ENCODE data around the gene TAB2. TPM values are rescaled to one million over a fixed set of nuclear protein-coding genes. Genes with fewer than 3 reads are reported as not detected.

Gene TAB2
- total RNA-seq, 1 experiment from 2014 or later, result 43.6 TPM

DNA sequence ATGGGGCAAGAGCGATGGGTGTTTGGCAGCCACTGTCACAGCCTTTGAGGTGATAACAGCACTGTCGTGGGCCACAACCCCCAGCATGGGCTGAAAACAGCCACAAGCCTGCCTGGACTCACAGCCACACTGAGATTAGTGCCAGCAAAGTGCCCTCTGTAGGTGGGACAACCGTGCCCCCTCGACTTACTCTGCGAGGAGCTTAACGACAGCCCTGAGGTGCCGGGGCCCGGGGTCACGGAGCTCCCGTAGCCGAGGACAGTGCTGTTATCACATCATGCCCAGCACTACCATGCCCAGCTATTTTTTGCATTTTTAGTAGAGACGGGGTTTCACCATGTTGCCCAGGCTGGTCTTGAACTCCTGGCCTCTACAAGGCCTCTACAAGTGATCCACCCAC, 119.1 kb downstream of the TAB2 start:
- Mint-ChIP-seq H3K4me3 (ENCODE audit: unreplicated experiment) (no peak overlapping the region), H3K4me1 (ENCODE audit: low read depth, unreplicated experiment) (peaks cover 7% of the 10 kb centered on the region), H3K27ac (ENCODE audit: unreplicated experiment) (no peak overlapping the region), H3K9me3 (ENCODE audit: unreplicated experiment) (no peaks in the 10 kb centered on the region), H3K27me3 (ENCODE audit: insufficient read depth, unreplicated experiment) (no peaks in the 10 kb centered on the region), H3K36me3 (ENCODE audit: insufficient read depth, unreplicated experiment) (no peaks in the 10 kb centered on the region)
- no peak for DNase-seq
- Histone ChIP-seq H3K27me3 (replicated peaks; ENCODE audit: control insufficient read depth, insufficient read depth, low read length) (no peaks in the 10 kb centered on the region), H3K9me3 (no peaks in the 10 kb centered on the region), H3K4me1 (peaks cover 8% of the 10 kb centered on the region; the same call in 1 of the 2 replicates), H3K36me3 (ENCODE audit: control insufficient read depth, insufficient read depth, low read length) (no peaks in the 10 kb centered on the region), H3K4me3 (ENCODE audit: low read depth, low read length) (no peak overlapping the region)
- CTCF ChIA-PET, result no interaction called here
- TF ChIP-seq, protein P1, sequence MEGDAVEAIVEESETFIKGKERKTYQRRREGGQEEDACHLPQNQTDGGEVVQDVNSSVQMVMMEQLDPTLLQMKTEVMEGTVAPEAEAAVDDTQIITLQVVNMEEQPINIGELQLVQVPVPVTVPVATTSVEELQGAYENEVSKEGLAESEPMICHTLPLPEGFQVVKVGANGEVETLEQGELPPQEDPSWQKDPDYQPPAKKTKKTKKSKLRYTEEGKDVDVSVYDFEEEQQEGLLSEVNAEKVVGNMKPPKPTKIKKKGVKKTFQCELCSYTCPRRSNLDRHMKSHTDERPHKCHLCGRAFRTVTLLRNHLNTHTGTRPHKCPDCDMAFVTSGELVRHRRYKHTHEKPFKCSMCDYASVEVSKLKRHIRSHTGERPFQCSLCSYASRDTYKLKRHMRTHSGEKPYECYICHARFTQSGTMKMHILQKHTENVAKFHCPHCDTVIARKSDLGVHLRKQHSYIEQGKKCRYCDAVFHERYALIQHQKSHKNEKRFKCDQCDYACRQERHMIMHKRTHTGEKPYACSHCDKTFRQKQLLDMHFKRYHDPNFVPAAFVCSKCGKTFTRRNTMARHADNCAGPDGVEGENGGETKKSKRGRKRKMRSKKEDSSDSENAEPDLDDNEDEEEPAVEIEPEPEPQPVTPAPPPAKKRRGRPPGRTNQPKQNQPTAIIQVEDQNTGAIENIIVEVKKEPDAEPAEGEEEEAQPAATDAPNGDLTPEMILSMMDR (IDR thresholded peaks at IDR 0.05; ENCODE audit: insufficient read depth in 1 of 2, low read depth in 1 of 2, low read length in 1 of 2, severe bottlenecking in 1 of 2, unreplicated experiment in 1 of 2), result no peak
- no TSS peak for BruUV-seq (replicated peaks)
- POLR2A ChIA-PET, result no interaction called here
- intact Hi-C loops (cut with micrococcal nuclease; ENCODE audit: unreplicated experiment), result no loop called here

DNA sequence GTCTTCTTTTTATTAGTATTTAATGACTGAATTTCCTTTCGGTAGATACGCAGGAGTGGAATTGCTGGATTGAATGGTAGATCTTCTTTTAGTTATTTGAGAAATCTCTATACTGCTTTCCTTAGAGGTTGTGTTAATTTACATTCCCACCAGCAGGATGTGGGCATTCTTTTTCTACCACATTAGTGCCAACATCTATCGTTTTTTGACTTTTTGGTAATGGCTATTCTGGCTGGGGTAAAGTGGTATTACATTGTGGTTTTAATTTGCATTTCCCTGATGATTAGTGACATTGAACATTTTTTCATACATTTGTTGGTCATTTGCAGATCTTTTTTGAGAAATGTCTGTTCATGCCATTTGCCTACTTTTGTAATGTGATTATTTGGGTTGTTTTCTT, 119.7 kb downstream of the TAB2 start:
- no peak for DNase-seq
- intact Hi-C loops (cut with micrococcal nuclease; ENCODE audit: unreplicated experiment), result no loop called here
- no peaks in the 10 kb centered on the region for H3K9me3 Mint-ChIP-seq (ENCODE audit: unreplicated experiment)
- no peaks in the 10 kb centered on the region for H3K36me3 Mint-ChIP-seq (ENCODE audit: insufficient read depth, unreplicated experiment)
- Histone ChIP-seq H3K9me3 (no peaks in the 10 kb centered on the region), H3K4me1 (peaks cover 8% of the 10 kb centered on the region; the same call in 1 of the 2 replicates), H3K36me3 (ENCODE audit: control insufficient read depth, insufficient read depth, low read length) (no peaks in the 10 kb centered on the region), H3K4me3 (ENCODE audit: low read depth, low read length) (no peak overlapping the region), H3K27me3 (replicated peaks; ENCODE audit: control insufficient read depth, insufficient read depth, low read length) (no peaks in the 10 kb centered on the region)
- BruUV-seq (replicated peaks), result no TSS peak
- CTCF ChIA-PET, result no interaction called here
- H3K27ac Mint-ChIP-seq (ENCODE audit: unreplicated experiment), result no peak overlapping the region
- H3K27me3 Mint-ChIP-seq (ENCODE audit: insufficient read depth, unreplicated experiment), result no peaks in the 10 kb centered on the region
- H3K4me1 Mint-ChIP-seq (ENCODE audit: low read depth, unreplicated experiment), result peaks cover 7% of the 10 kb centered on the region
- POLR2A ChIA-PET, result no interaction called here
- no peak overlapping the region for H3K4me3 Mint-ChIP-seq (ENCODE audit: unreplicated experiment)
- TF ChIP-seq, protein P1 (IDR thresholded peaks at IDR 0.05; ENCODE audit: insufficient read depth in 1 of 2, low read depth in 1 of 2, low read length in 1 of 2, severe bottlenecking in 1 of 2, unreplicated experiment in 1 of 2), result no peak

DNA sequence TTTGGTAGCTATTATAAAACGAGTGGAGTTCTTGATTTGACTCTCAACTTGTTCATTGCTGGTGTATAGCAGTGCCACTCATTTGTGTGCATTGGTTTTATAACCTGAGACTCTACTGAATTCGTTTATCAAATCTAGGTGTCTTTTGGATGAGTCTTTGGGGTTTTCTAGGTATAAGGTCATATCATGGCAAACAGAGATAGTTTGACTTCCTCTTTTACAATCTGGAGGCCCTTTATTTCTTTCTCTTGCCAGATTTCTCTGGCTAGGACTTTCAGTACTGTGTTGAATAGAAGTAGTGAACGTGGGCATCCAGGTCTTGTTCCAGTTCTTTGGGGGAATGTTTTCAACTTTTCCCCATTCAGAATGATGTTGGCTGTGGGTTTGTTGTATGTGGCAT, 121.3 kb downstream of the TAB2 start:
- no peak overlapping the region for H3K4me3 Mint-ChIP-seq (ENCODE audit: unreplicated experiment)
- H3K27me3 Mint-ChIP-seq (ENCODE audit: insufficient read depth, unreplicated experiment), result no peaks in the 10 kb centered on the region
- Histone ChIP-seq H3K4me1 (peaks cover 8% of the 10 kb centered on the region; the same call in 1 of the 2 replicates), H3K9me3 (no peaks in the 10 kb centered on the region), H3K27me3 (replicated peaks; ENCODE audit: control insufficient read depth, insufficient read depth, low read length) (no peaks in the 10 kb centered on the region), H3K4me3 (ENCODE audit: low read depth, low read length) (no peak overlapping the region), H3K36me3 (ENCODE audit: control insufficient read depth, insufficient read depth, low read length) (no peaks in the 10 kb centered on the region)
- intact Hi-C loops (cut with micrococcal nuclease; ENCODE audit: unreplicated experiment), result no loop called here
- ChIA-PET CTCF (no interaction called here), POLR2A (no interaction called here)
- no peaks in the 10 kb centered on the region for H3K9me3 Mint-ChIP-seq (ENCODE audit: unreplicated experiment)
- TF ChIP-seq, protein P1 (IDR thresholded peaks at IDR 0.05; ENCODE audit: insufficient read depth in 1 of 2, low read depth in 1 of 2, low read length in 1 of 2, severe bottlenecking in 1 of 2, unreplicated experiment in 1 of 2), result no peak
- BruUV-seq (replicated peaks), result no TSS peak
- no peak for DNase-seq
- no peak overlapping the region for H3K27ac Mint-ChIP-seq (ENCODE audit: unreplicated experiment)
- no peaks in the 10 kb centered on the region for H3K36me3 Mint-ChIP-seq (ENCODE audit: insufficient read depth, unreplicated experiment)
- peaks cover 7% of the 10 kb centered on the region for H3K4me1 Mint-ChIP-seq (ENCODE audit: low read depth, unreplicated experiment)

All from Caco-2 (cell line).